GM13977 (cell line): Measurements from ENCODE around the gene CPNE7.
"Not testable (repeated sequence)": the region's sequence is repeated elsewhere in the genome, so short reads cannot be mapped to it uniquely, and the experiment has no call there.

Source experiments
- DNase-seq: peaks from one replicate; pipeline ENCODE4 v3.0.0; 2012; ENCODE audit warnings: low spot score
- CTCF ChIP-seq: IDR thresholded peaks from 2 replicates; pipeline ENCODE4 v1.5.1; 2012; ENCODE audit warnings: mild to moderate bottlenecking, control low read depth; ENCODE audit not compliant: insufficient read depth; ENCODE audit errors: extremely low read depth, missing control alignments
- in situ Hi-C: fragments of 300-500 bp; cut with MboI; formaldehyde crosslinking; loops from one replicate; pipeline ENCODE4 v1.12.0; 2022; ENCODE audit warnings: low sequenced_read_pairs, low pct_unique_long_range_greater_than_20kb, mixed read lengths, inconsistent platforms; ENCODE audit not compliant: unreplicated experiment

The CPNE7 gene

GRCh38 chr16:89623511-89624261, 48.1 kb downstream of the CPNE7 start:
- TF ChIP-seq CTCF, result no peak
- in situ Hi-C loops, result no loop called here
- no peak for DNase-seq

- no peak for DNase-seq
- TF ChIP-seq CTCF, result no peak
- in situ Hi-C loops, result no loop called here
Measured at GRCh38 chr16:89624777-89625761, 49.5 kb downstream of the CPNE7 start.

GRCh38 chr16:89629827-89630610, 54.5 kb downstream of the CPNE7 start:
- TF ChIP-seq CTCF, result no peak
- in situ Hi-C loops, result no loop called here
- no peak for DNase-seq

- in situ Hi-C loops, result no loop called here
- no peak for TF ChIP-seq CTCF
- no peak for DNase-seq
Measured at GRCh38 chr16:89633064-89633631, 57.6 kb downstream of the CPNE7 start.

- DNase-seq, in situ Hi-C loops: not testable (repeated sequence)
Measured at GRCh38 chr16:89634463-89635385, 59.2 kb downstream of the CPNE7 start.

- no peak for DNase-seq
- in situ Hi-C loops, result no loop called here
- no peak for TF ChIP-seq CTCF
Measured at GRCh38 chr16:89636663-89637062, 61.1 kb downstream of the CPNE7 start.
